Measurements from ENCODE around the gene SLC1A5. TPM values are rescaled to one million over a fixed set of nuclear protein-coding genes. Genes with fewer than 3 reads are reported as not detected.
"Not testable (repeated sequence)": the region's sequence is repeated elsewhere in the genome, so short reads cannot be mapped to it uniquely, and the experiment has no call there.

SLC1A5 gene
- total RNA-seq, 2 experiments from 2014 or later: 145 to 161 TPM

GRCh38 chr19:46762245-46762890 lies 26.0 kb downstream of the SLC1A5 start:
- Histone ChIP-seq H3K4me1 (ENCODE audit: insufficient read depth, low read length, poor library complexity, severe bottlenecking) (no peaks in the 10 kb centered on the region), H3K79me2 (ENCODE audit: insufficient read depth, low read depth, low read length) (no peaks in the 10 kb centered on the region), H2AFZ (ENCODE audit: low read length) (no peak overlapping the region), H3K36me3 (ENCODE audit: insufficient read depth, low read length) (0 out of 2 replicates have a peak, but pooled peaks cover 7% of the 10 kb centered on the region), H3K9me2 (ENCODE audit: insufficient read depth, low read length) (no peaks in the 10 kb centered on the region), H4K20me1 (ENCODE audit: insufficient read depth, low read length) (no peaks in the 10 kb centered on the region), H3K27ac (ENCODE audit: low read depth, low read length, poor library complexity, severe bottlenecking) (no peak overlapping the region), H3K4me2 (ENCODE audit: low read length) (no peak overlapping the region), H3K4me3 (ENCODE audit: low read depth, low read length, poor library complexity, severe bottlenecking) (no peak overlapping the region), H3K9me3 (ENCODE audit: low read length) (no peaks in the 10 kb centered on the region)
- TF ChIP-seq EZH2phosphoT487 (IDR thresholded peaks at IDR 0.05; ENCODE audit: borderline replicate concordance, low read depth, low read length): no peak
- no peak for TF ChIP-seq CTCF (conservative IDR thresholded peaks at IDR 0.05; ENCODE audit: low read length)
- ChIA-PET CTCF (ENCODE audit: unreplicated experiment) (no interaction called here), POLR2A (no interaction called here)
- DNase-seq (ENCODE audit: low spot score): no peak
- no TSS peak for BruUV-seq (replicated peaks)
- intact Hi-C loops (cut with micrococcal nuclease; ENCODE audit: unreplicated experiment): no loop called here

GRCh38 chr19:46761418-46761831 lies 27.0 kb downstream of the SLC1A5 start:
- intact Hi-C loops (cut with micrococcal nuclease; ENCODE audit: unreplicated experiment): no loop called here
- ChIA-PET CTCF (ENCODE audit: unreplicated experiment) (interaction anchor here (0.6 kb wide), 1 partner anchor 50 kb away, joined by 3 read pairs; no protein-coding TSS in a partner anchor), POLR2A (no interaction called here)

GRCh38 chr19:46760897-46761296 lies 27.5 kb downstream of the SLC1A5 start:
- POLR2A ChIA-PET; H3K9me2 ChIP-seq (ENCODE audit: insufficient read depth, low read length); H2AFZ ChIP-seq (ENCODE audit: low read length); BruUV-seq (replicated peaks); H4K20me1 ChIP-seq (ENCODE audit: insufficient read depth, low read length); H3K27ac ChIP-seq (ENCODE audit: low read depth, low read length, poor library complexity, severe bottlenecking); CTCF ChIA-PET (ENCODE audit: unreplicated experiment); intact Hi-C loops (cut with micrococcal nuclease; ENCODE audit: unreplicated experiment); H3K9me3 ChIP-seq (ENCODE audit: low read length); H3K79me2 ChIP-seq (ENCODE audit: insufficient read depth, low read depth, low read length); H3K4me3 ChIP-seq (ENCODE audit: low read depth, low read length, poor library complexity, severe bottlenecking); DNase-seq (ENCODE audit: low spot score); H3K4me1 ChIP-seq (ENCODE audit: insufficient read depth, low read length, poor library complexity, severe bottlenecking); H3K4me2 ChIP-seq (ENCODE audit: low read length): not testable (repeated sequence)
- peaks cover 12% of the 10 kb centered on the region; the same call in 1 of the 2 replicates for H3K36me3 ChIP-seq (ENCODE audit: insufficient read depth, low read length)

More at GRCh38 chr19:46761418-46761831, 27.0 kb downstream of the SLC1A5 start:
- BruUV-seq (replicated peaks): no TSS peak
- H3K4me2 ChIP-seq (ENCODE audit: low read length): no peak overlapping the region
- H3K79me2 ChIP-seq (ENCODE audit: insufficient read depth, low read depth, low read length): no peaks in the 10 kb centered on the region
- TF ChIP-seq CTCF (conservative IDR thresholded peaks at IDR 0.05; ENCODE audit: low read length): no peak
- no peak for TF ChIP-seq EZH2phosphoT487 (IDR thresholded peaks at IDR 0.05; ENCODE audit: borderline replicate concordance, low read depth, low read length)
- H3K36me3 ChIP-seq (ENCODE audit: insufficient read depth, low read length): peaks cover 12% of the 10 kb centered on the region; the same call in 1 of the 2 replicates
- no peaks in the 10 kb centered on the region for H3K4me1 ChIP-seq (ENCODE audit: insufficient read depth, low read length, poor library complexity, severe bottlenecking)
- no peak overlapping the region for H3K4me3 ChIP-seq (ENCODE audit: low read depth, low read length, poor library complexity, severe bottlenecking)
- H2AFZ ChIP-seq (ENCODE audit: low read length): no peak overlapping the region
- no peaks in the 10 kb centered on the region for H3K9me3 ChIP-seq (ENCODE audit: low read length)
- no peaks in the 10 kb centered on the region for H3K9me2 ChIP-seq (ENCODE audit: insufficient read depth, low read length)
- no peak overlapping the region for H3K27ac ChIP-seq (ENCODE audit: low read depth, low read length, poor library complexity, severe bottlenecking)
- no peak for DNase-seq (ENCODE audit: low spot score)
- no peaks in the 10 kb centered on the region for H4K20me1 ChIP-seq (ENCODE audit: insufficient read depth, low read length)
